Choroid plexus epithelial cell (primary cell): ENCODE data around the gene GRK6.

Experiments
- DNase-seq: peaks from one replicate; pipeline ENCODE4 v3.0.0-alpha.2; 2010; ENCODE audit warnings: low read depth
- H3K4me3 ChIP-seq: 2 replicates; pipeline ENCODE4 v1.5.1; 2011; ENCODE audit warnings: low read depth, mild to moderate bottlenecking, control low read depth, low read length, moderate library complexity
- TF ChIP-seq, protein P1 (sequence below): conservative IDR thresholded peaks from 2 replicates; pipeline ENCODE4 v1.5.1; 2011; ENCODE audit warnings: low read depth, mild to moderate bottlenecking, control low read depth, inconsistent platforms, low read length, moderate library complexity

The GRK6 gene

GRCh38 chr5:177384134-177384533 is 42.3 kb upstream of the GRK6 start, which contains the start of gene SLC34A1:
TSS of gene SLC34A1 (plus strand) at chr5:177384434. CDS start at chr5:177385742, 1,308 bp downstream.
- no peak for DNase-seq
- no peak within 1 kb of the TSS for H3K4me3 ChIP-seq
- TF ChIP-seq, protein P1, sequence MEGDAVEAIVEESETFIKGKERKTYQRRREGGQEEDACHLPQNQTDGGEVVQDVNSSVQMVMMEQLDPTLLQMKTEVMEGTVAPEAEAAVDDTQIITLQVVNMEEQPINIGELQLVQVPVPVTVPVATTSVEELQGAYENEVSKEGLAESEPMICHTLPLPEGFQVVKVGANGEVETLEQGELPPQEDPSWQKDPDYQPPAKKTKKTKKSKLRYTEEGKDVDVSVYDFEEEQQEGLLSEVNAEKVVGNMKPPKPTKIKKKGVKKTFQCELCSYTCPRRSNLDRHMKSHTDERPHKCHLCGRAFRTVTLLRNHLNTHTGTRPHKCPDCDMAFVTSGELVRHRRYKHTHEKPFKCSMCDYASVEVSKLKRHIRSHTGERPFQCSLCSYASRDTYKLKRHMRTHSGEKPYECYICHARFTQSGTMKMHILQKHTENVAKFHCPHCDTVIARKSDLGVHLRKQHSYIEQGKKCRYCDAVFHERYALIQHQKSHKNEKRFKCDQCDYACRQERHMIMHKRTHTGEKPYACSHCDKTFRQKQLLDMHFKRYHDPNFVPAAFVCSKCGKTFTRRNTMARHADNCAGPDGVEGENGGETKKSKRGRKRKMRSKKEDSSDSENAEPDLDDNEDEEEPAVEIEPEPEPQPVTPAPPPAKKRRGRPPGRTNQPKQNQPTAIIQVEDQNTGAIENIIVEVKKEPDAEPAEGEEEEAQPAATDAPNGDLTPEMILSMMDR, result no peak

DNA sequence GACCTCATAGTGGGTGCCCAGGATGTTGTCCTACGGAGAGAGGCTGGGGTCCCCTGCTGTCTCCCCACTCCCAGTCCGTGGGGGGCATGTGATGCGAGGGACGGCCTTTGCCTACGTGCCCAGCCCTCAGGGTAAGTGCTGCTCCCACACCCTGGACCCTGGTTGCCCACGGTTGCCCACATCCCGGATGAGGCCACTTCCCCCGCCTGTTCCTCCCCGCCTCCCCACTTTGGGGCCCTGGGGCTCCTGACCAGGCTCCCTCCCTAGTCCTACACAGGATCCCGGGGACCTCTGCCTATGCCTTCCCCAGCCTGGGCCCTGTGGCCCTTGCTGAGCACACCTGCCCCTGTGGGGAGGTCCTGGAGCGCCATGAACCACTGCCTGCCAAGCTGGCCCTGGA is 40.8 kb upstream of the GRK6 start:
- no peak for DNase-seq
- TF ChIP-seq, protein P1, result no peak
- no peak overlapping the region for H3K4me3 ChIP-seq

- H3K4me3 ChIP-seq, result no peak overlapping the region
- no peak for DNase-seq
- TF ChIP-seq, protein P1, result no peak
These were observed 39.9 kb upstream of the GRK6 start for GRCh38 chr5:177386542-177386941.

- TF ChIP-seq, protein P1, result no peak
- H3K4me3 ChIP-seq, result no peak overlapping the region
- no peak for DNase-seq
These were observed 39.1 kb upstream of the GRK6 start for GRCh38 chr5:177387405-177387804.

DNA sequence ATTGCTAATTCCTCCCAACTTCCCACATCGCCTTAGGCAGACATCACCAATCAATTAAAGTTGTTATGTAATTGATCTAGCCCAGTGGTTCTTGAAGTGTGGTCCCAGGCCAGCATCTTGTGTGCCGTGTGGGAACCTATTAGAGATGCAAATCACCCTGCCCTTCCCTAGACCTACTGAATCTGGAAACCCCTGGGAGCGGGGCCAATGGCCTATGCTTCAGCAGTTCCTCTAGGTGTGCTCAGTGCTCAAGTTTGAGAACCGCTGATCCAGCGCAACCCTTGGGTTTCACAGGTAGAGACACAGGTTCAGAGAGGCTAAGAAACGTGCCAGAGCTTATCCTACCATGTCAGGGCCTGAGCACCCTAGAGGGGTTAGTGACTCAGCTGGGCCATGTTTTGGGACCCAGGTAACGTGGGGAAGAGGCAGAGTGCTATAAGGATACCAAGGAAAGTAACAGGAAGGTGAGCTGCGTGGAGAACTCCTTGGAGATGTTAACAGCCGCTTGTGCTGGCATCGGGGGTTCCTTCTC is 37.9 kb upstream of the GRK6 start:
- DNase-seq, result no peak
- H3K4me3 ChIP-seq, result no peak overlapping the region
- TF ChIP-seq, protein P1, result no peak

DNA sequence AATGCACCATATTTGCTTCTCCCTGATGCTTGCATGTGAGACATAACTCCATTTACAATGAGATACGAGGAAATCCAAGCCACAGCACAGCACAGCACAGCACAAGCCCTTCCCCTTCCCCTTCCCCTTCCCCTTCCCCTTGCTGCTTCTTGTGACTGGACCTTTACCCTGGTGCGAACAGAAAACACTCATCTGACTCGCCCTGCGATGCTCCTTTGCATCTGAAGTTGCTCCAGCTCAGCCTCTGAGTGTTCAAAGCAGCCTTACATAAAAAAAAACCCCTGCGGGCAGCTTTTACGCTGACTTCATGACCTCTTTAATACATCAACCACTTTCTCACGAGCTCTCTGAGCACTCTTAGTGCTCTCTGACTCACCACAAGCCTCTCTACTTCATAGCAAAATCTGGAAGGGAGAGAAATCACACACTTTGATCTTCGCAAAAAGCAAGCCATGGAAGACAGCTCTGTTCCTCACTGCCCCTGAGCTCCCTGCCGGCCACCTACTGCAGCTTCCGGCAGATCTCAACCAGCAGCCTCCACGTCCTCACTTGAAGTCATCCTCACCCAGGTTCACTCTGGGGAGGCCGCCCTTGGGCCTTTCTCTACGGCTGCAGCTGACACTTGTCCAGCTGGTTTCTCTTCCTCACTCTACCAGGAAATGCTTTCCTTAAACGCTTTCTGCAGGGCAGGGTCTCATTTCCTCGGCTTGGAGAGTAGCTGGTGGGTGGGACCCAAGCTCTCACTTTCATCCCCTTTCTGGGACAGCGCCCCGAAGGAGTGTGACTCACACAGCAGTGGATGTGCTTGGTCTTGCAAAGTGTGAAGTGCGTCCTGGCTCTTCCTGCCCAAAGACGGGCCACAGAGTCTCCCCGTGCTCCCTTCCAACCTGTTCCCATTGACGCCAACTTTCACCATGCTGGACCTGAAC is 37.0 kb upstream of the GRK6 start:
- no peak overlapping the region for H3K4me3 ChIP-seq
- TF ChIP-seq, protein P1, result peak; percentile 13
- peak; percentile 96 for DNase-seq
